Stomach (tissue), 9 donors: ENCODE data around the gene FOXJ2. TPM values are rescaled to one million over a fixed set of nuclear protein-coding genes. Genes with fewer than 3 reads are reported as not detected.
"Not testable (repeated sequence)": the region's sequence is repeated elsewhere in the genome, so short reads cannot be mapped to it uniquely, and the experiment has no call there.

ENCODE experiments used
- DNase-seq, 2 donors: peaks; one replicate each; pipeline versions ENCODE4 v3.0.0 to v3.0.0-alpha.2; 2013 to 2019
- H3K27ac ChIP-seq, 5 donors: fragments of 200-600 bp in 4 of 5; sonication (generic) in 4 of 5; one replicate each; pipeline ENCODE4 v1.5.1; 2013 to 2019; ENCODE audit warnings: mild to moderate bottlenecking in 1 of 5, moderate library complexity in 1 of 5
- H3K27me3 ChIP-seq, 3 donors: fragments of 200-600 bp; sonication (generic); one replicate each; pipeline ENCODE4 v1.5.1; 2017 to 2019; ENCODE audit warnings: mixed run types in 1 of 3
- H3K36me3 ChIP-seq, 4 donors: fragments of 200-600 bp; sonication (generic); 1 replicate in 3 of 4; 2 replicates in 1 of 4; pipeline ENCODE4 v1.5.1; 2016 to 2019
- H3K4me1 ChIP-seq, 4 donors: fragments of 200-600 bp; sonication (generic); one replicate each; pipeline ENCODE4 v1.5.1; 2016 to 2019
- H3K4me3 ChIP-seq, 4 donors: fragments of 200-600 bp; sonication (generic) in 3 of 4; one replicate each; pipeline ENCODE4 v1.5.1; 2016 to 2019; ENCODE audit warnings: mild to moderate bottlenecking in 1 of 4
- H3K9me3 ChIP-seq, 4 donors: fragments of 200-600 bp; sonication (generic); one replicate each; pipeline ENCODE4 v1.5.1; 2016 to 2019
- CTCF ChIP-seq, 7 experiments: fragments of 450-650 bp in 4 of 7; fragments of 200-600 bp in 3 of 7; sonication (generic) in 3 of 7; IDR thresholded peaks; one replicate each; pipeline ENCODE4 v1.5.1; 2016 to 2019; ENCODE audit warnings: antibody characterized with exemption in 7 of 7, control low read depth in 2 of 7, mild to moderate bottlenecking in 1 of 7
- EP300 ChIP-seq: sonication (generic); formaldehyde crosslinking; IDR thresholded peaks from one replicate; pipeline ENCODE4 v1.6.1; 2017; ENCODE audit warnings: antibody characterized with exemption
- POLR2A ChIP-seq, 4 donors: fragments of 450-650 bp; IDR thresholded peaks; one replicate each; pipeline ENCODE4 v1.6.1; 2016; ENCODE audit warnings: antibody characterized with exemption in 4 of 4, control low read depth in 2 of 4, mild to moderate bottlenecking in 1 of 4, moderate library complexity in 1 of 4
- POLR2AphosphoS5 ChIP-seq, 3 donors: sonication (generic); formaldehyde crosslinking; IDR thresholded peaks; one replicate each; pipeline ENCODE4 v1.6.1; 2016; ENCODE audit warnings: antibody characterized with exemption in 3 of 3
- WGBS, 5 donors: extraction: QIAGEN DNeasy Blood & Tissue Kit in 3 of 5; methylation state at CpG; one replicate each; pipeline versions ENCODE4 v1.1.5 to v1.1.7; 2013 to 2018; 5-methylcytosine and 5-hydroxymethylcytosine counted together
- intact Hi-C: fragments of 100-400 bp; cut with DNase I; formaldehyde crosslinking; loops from one replicate; pipeline ENCODE4 v1.15.1; 2023; ENCODE audit warnings: low total_unique reads
- polyA plus RNA-seq, 3 donors: library from polyadenylated mRNA; stranded (reverse); fragments of 200-250 nt; gene quantifications; one replicate each; pipeline ENCODE4 v1.2.3, GENCODE V29; 2013
- total RNA-seq, 5 donors: library from RNA; depleted of rRNA; stranded (reverse); fragments of >200 nt; gene quantifications; one replicate each; pipeline versions ENCODE4 v1.1.0 to v1.2.3, GENCODE V29; 2014 to 2016
- donor health status: healthy with polysubstance abuse.
- donor health status: Bipolar disorder and iron deficiency.
- donor health status: healthy.

The FOXJ2 gene
- total and polyA plus RNA-seq, 8 donors: 4.5 to 25.2 (median 14.6) TPM

GRCh38 chr12:8028267-8028666 is 4.2 kb upstream of the FOXJ2 start:
- no peak overlapping the region for H3K27ac ChIP-seq
- no peaks in the 10 kb centered on the region for H3K9me3 ChIP-seq
- H3K4me1 ChIP-seq: peaks cover 6 to 16% (median 13%) of the 10 kb centered on the region in 4 donors
- TF ChIP-seq POLR2AphosphoS5 (IDR thresholded peaks at IDR 0.05) (no peak), EP300 (no peak), CTCF (IDR thresholded peaks at IDR 0.05) (no peak), POLR2A (IDR thresholded peaks at IDR 0.05) (no peak)
- 95 to 96% (median 96%) methylated on average over 15 of the region's 15 CpGs for WGBS, 5 donors
- H3K27me3 ChIP-seq: no peaks in the 10 kb centered on the region
- H3K36me3 ChIP-seq: no peaks in the 10 kb centered on the region
- no peak overlapping the region for H3K4me3 ChIP-seq
- intact Hi-C loops: no loop called here
- no peak for DNase-seq

DNA sequence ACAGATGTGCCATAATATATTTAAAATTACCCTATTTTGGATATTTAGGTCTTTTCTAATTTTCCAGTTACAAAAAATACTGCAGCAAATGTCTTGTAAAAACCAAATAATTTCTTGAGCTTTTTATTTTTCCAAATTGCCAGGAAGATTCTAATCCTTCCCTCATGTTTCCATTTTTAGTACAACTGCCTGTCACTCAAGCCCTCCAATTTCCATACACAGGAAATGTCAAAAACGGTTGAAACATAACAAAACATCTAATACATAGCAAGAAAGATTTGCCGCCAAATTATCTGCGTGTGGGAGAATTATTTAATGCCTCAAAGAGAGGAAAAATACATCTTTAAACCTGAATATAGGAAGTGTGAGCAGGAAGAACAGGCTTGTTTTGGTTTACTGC is 2.3 kb upstream of the FOXJ2 start:
- TF ChIP-seq CTCF (IDR thresholded peaks at IDR 0.05) (no peak), EP300 (no peak), POLR2AphosphoS5 (IDR thresholded peaks at IDR 0.05) (no peak), POLR2A (IDR thresholded peaks at IDR 0.05) (no peak)
- no peaks in the 10 kb centered on the region for H3K9me3 ChIP-seq
- 74 to 86% (median 78%) methylated on average over 3 of the region's 3 CpGs for WGBS, 5 donors
- DNase-seq: no peak
- no peaks in the 10 kb centered on the region for H3K27me3 ChIP-seq
- H3K4me3 ChIP-seq: no peak overlapping the region
- peaks cover 23 to 35% (median 32%) of the 10 kb centered on the region in 4 donors for H3K4me1 ChIP-seq
- intact Hi-C loops: no loop called here
- no peaks in the 10 kb centered on the region for H3K36me3 ChIP-seq
- no peak overlapping the region for H3K27ac ChIP-seq

DNA sequence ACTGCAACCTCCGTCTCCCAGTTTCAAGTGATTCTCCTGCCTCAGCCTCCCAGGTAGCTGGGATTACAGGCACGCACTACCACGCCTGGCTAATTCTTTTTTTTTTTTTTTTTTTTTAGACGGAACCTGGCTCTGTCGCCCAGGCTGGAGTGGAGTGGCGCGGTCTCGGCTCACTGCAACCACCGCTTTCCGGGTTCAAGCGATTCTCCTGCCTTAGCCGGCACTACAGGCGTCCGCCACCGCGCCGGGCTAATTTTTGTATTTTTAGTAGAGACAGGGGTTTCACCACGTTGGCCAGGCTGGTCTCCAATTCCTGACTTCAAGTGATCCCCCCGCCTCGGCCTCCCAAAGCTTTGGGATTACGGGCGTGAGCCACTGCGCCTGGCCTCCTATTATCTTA is 1.5 kb upstream of the FOXJ2 start:
- H3K4me3 ChIP-seq, intact Hi-C loops: not testable (repeated sequence)

GRCh38 chr12:8031872-8032241 is 659 bp upstream of the FOXJ2 start:
- peak in 1 of 2 donors; percentile 19 for DNase-seq
- Histone ChIP-seq H3K27ac (peak overlapping the region in 4 of 5 donors; percentile 94 to 98 (median 98)), H3K9me3 (no peaks in the 10 kb centered on the region), H3K4me3 (peak overlapping the region; percentile 70 to 95 (median 78)), H3K36me3 (no peaks in the 10 kb centered on the region), H3K27me3 (no peaks in the 10 kb centered on the region), H3K4me1 (peaks cover 34 to 46% (median 44%) of the 10 kb centered on the region in 4 donors)
- no peak for TF ChIP-seq POLR2A (IDR thresholded peaks at IDR 0.05)
- no peak for TF ChIP-seq CTCF (IDR thresholded peaks at IDR 0.05)
- no peak for TF ChIP-seq EP300
- TF ChIP-seq POLR2AphosphoS5 (IDR thresholded peaks at IDR 0.05): no peak
- WGBS, 5 donors: 24 to 50% (median 38%) methylated on average over 5 of the region's 5 CpGs
- intact Hi-C loops: no loop called here

More for the DNA sequence above, 1.5 kb upstream of the FOXJ2 start:
- not testable (repeated sequence) for H3K27me3 ChIP-seq, H3K27ac ChIP-seq, H3K36me3 ChIP-seq, DNase-seq, H3K9me3 ChIP-seq
- 96 to 99% (median 97%) methylated on average over 22 to 23 of the region's 23 CpGs for WGBS, 5 donors
- peaks cover 26 to 38% (median 35%) of the 10 kb centered on the region in 4 donors for H3K4me1 ChIP-seq

- H3K27ac ChIP-seq: peak overlapping the region; percentile 94 to 98 (median 98)
- H3K4me1 ChIP-seq: peaks cover 49 to 61% (median 59%) of the 10 kb centered on the region in 4 donors
- TF ChIP-seq POLR2A (IDR thresholded peaks at IDR 0.05) (no peak), POLR2AphosphoS5 (IDR thresholded peaks at IDR 0.05) (no peak), EP300 (no peak), CTCF (IDR thresholded peaks at IDR 0.05) (no peak)
- WGBS, 5 donors: 2 to 6% (median 4%) methylated on average over 14 to 17 of the region's 17 CpGs
- intact Hi-C loops: no loop called here
- H3K27me3 ChIP-seq: no peaks in the 10 kb centered on the region
- H3K9me3 ChIP-seq: no peaks in the 10 kb centered on the region
- peak overlapping the region; percentile 70 to 95 (median 78) for H3K4me3 ChIP-seq
- peak in 1 of 2 donors; percentile 84 for DNase-seq
- no peaks in the 10 kb centered on the region for H3K36me3 ChIP-seq
Measured at GRCh38 chr12:8033153-8034044, 883 bp downstream of the FOXJ2 start.
